Omental fat pad (tissue), 4 donors: ENCODE data around the gene PTPRK. TPM values are rescaled to one million over a fixed set of nuclear protein-coding genes. Genes with fewer than 3 reads are reported as not detected.

ENCODE experiments used
- ATAC-seq: fragments of 150-250 bp; one replicate; pipeline ENCODE4 v1.9.1; 2016; ENCODE audit warnings: mild to moderate bottlenecking, moderate library complexity; ENCODE audit not compliant: low FRiP score
- DNase-seq: peaks from one replicate; pipeline ENCODE4 v3.0.0-alpha.2; 2019; ENCODE audit warnings: low spot score
- total RNA-seq, 4 donors: library from RNA; depleted of rRNA; stranded (reverse); fragments of >200 nt; gene quantifications; one replicate each; pipeline ENCODE4 v1.1.0, GENCODE V29; 2016
- TF ChIP-seq, protein P1 (sequence below), 3 donors: fragments of 450-650 bp; IDR thresholded peaks; one replicate each; pipeline ENCODE4 v1.5.1; 2016 to 2017; ENCODE audit warnings: antibody characterized with exemption in 3 of 3, mild to moderate bottlenecking in 3 of 3, moderate library complexity in 2 of 3

The PTPRK gene
- total RNA-seq, 4 donors from 2014 or later: 16.2 to 32.6 (median 20.9) TPM

DNA sequence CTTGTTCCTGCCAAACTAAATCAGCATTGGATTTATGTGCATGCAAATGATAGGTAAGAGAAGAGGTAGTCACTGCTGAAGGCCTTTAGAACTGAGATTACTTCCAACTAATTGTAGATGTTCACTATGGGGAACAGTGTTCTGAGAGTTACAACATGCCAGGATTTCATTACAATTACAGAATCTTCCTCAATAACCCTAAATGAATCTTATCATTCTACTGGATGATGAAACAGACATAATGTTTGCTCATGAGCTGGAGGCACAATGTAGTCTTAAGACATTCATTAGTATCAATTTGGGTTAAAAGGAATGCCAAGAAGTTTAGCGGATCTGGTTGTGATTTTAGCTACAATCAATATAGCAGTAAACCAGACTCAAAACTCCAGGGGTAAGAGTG is 370.6 kb downstream of the PTPRK start:
- TF ChIP-seq, protein P1, sequence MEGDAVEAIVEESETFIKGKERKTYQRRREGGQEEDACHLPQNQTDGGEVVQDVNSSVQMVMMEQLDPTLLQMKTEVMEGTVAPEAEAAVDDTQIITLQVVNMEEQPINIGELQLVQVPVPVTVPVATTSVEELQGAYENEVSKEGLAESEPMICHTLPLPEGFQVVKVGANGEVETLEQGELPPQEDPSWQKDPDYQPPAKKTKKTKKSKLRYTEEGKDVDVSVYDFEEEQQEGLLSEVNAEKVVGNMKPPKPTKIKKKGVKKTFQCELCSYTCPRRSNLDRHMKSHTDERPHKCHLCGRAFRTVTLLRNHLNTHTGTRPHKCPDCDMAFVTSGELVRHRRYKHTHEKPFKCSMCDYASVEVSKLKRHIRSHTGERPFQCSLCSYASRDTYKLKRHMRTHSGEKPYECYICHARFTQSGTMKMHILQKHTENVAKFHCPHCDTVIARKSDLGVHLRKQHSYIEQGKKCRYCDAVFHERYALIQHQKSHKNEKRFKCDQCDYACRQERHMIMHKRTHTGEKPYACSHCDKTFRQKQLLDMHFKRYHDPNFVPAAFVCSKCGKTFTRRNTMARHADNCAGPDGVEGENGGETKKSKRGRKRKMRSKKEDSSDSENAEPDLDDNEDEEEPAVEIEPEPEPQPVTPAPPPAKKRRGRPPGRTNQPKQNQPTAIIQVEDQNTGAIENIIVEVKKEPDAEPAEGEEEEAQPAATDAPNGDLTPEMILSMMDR (IDR thresholded peaks at IDR 0.05): no peak
- no peak for DNase-seq
- ATAC-seq: no peak

DNA sequence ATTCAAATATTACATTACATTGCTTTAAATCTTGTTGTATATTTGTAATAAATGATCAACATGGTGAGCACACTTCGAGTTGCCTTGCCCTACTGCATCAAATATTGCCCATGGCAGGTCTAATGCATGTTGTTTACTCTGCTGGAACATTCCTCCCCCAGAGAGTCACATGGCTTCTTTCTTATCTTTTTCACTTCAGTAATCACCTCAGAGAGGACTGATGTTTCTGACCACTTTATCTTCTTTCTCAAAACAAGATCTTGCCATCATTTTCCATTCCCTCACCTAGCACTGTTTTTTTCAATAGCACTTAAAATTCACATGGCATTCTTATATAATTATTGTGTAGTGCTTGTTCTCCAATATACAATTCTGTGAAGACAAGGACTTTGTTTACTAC is 376.1 kb downstream of the PTPRK start:
- TF ChIP-seq, protein P1 (IDR thresholded peaks at IDR 0.05): no peak
- DNase-seq: no peak
- no peak for ATAC-seq

DNA sequence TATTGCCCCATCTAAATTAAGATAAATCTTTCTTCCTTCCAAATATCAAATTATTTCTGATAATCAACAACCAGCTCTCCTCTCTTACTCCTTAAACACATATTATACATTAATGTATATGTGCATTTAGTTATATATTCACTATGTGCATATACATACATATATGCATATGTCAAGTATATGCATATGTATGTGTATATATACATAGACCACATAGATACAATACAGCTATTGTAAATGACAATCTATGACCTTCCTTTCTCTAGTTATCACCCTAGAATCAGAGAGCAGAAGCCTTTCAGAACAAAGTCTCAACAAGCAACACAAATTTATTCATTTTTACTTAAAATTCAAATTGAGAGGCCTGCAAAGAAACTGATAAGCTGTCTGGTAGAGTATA is 378.5 kb downstream of the PTPRK start:
- no peak for ATAC-seq
- TF ChIP-seq, protein P1 (IDR thresholded peaks at IDR 0.05): no peak
- DNase-seq: no peak

DNA sequence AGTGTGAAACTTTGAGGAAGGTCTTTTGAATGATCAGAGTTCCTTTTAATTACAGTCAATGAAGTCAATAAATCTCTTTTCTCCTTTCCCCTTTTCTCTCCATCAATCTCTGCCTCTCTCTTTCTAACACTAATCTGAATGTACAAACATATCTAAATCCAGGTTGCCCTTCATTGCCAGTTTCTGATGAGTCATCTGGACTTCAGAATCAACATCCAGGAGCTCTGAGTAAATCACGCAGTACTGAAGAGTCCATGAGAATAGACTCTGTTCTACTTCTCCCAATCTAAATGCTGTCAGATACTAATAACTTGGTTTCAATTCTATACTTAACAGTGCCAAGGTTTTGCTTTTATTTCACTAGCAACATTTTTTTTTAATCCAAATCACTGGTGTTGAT is 380.9 kb downstream of the PTPRK start:
- TF ChIP-seq, protein P1 (IDR thresholded peaks at IDR 0.05): no peak
- DNase-seq (no peak), ATAC-seq (peak; percentile 83)

DNA sequence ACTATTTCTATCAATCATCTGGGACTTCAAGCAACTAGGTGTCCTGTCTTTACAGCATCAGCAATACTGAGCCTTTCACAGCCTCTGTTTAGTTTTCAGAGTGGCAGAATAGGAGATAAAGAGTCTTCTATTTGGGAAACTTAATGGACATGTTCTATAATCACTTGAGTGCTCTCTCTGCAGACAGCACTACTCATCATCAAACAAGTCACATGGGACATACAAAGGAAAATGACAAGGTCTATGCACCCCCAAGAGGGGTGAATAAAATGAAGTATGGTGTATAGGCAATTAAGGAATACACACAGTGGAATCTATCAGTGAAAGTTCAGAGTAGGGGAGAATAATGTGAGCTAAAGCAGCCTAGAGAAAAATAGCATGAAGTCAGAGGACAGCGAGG is 381.7 kb downstream of the PTPRK start:
- DNase-seq (no peak), ATAC-seq (no peak)
- TF ChIP-seq, protein P1 (IDR thresholded peaks at IDR 0.05): no peak

DNA sequence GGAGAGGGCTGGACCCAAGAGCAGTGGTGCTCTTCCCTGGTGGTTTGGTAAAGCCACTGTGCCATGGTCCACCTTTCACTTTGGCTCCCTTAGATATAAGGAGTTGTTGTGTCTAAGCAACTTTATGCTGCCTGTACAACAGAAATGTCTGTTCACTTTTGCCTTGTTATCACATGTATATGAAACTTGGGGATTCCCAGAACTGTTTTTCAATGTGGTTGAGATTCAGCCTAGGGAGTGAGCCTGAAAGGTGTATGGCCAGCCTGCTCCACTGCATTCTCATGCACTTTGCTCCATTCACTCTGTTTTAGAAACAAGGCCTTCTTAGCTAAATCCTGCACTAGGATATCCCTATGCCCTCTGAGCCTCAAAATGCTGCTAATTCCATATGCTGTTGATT is 385.1 kb downstream of the PTPRK start:
- no peak for ATAC-seq
- no peak for DNase-seq

DNA sequence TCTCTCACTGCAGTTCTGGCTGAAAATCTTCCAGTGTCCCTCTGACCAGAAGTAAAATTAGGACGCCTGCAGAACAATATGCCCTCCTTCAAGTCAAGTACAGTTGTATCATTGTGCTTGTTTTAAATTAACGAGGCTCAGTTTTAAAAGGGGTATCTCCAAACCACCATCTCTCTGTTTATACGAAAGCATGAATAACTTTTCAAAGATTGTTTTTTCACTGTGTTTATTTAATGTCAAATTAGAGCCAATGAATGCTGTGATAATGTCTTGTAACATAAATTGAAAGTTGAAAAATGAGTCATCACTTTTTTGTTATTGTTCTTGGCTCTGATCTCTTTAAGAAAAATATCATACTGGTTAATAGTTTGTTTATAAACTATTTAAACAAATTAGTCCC is 388.8 kb downstream of the PTPRK start:
- no peak for ATAC-seq
- DNase-seq: no peak
- TF ChIP-seq, protein P1 (IDR thresholded peaks at IDR 0.05): no peak

More for the DNA sequence above, 385.1 kb downstream of the PTPRK start:
- TF ChIP-seq, protein P1 (IDR thresholded peaks at IDR 0.05): no peak
